HEK293 (cell line): ENCODE data around the gene GANAB.

Experiments
- CTCF ChIA-PET: fragments of 350-600 bp; formaldehyde crosslinking; extraction: SDS; loops from one replicate; lab custom pipeline; 2021; ENCODE audit warnings: antibody characterized with exemption; lab: Yijun Ruan, JAX
- POLR2A ChIA-PET: fragments of 300-600 bp; formaldehyde crosslinking; extraction: SDS; loops from one replicate; lab custom pipeline; 2020; ENCODE audit warnings: antibody characterized with exemption, inconsistent platforms; lab: Yijun Ruan, JAX
- H3K27ac ChIP-seq: fragments of 200-500 bp; sonication (Bioruptor generic); 2 replicates; pipeline ENCODE4 v1.5.1; 2014; ENCODE audit warnings: low read depth, low read length, control low read depth, inconsistent platforms; ENCODE audit errors: extremely low read depth
- H3K36me3 ChIP-seq, 2 experiments: fragments of 200-500 bp in 1 of 2; sonication (Bioruptor generic) in 1 of 2; 1 replicate in 1 of 2; 2 replicates in 1 of 2; pipeline ENCODE4 v1.5.1; 2014 to 2017; ENCODE audit warnings: inconsistent platforms in 2 of 2, low read length in 2 of 2; ENCODE audit not compliant: control insufficient read depth in 2 of 2, insufficient read depth in 1 of 2
- H3K4me1 ChIP-seq: fragments of 200-500 bp; sonication (Bioruptor generic); 2 replicates; pipeline ENCODE4 v1.5.1; 2014; ENCODE audit warnings: mild to moderate bottlenecking, low read length, inconsistent platforms; ENCODE audit not compliant: control insufficient read depth, insufficient read depth
- H3K4me3 ChIP-seq: 2 replicates; pipeline ENCODE4 v1.5.1; 2011; ENCODE audit warnings: low read depth, mild to moderate bottlenecking, control low read depth, low read length, moderate library complexity
- H3K9me3 ChIP-seq: fragments of 200-500 bp; sonication (Bioruptor generic); 2 replicates; pipeline ENCODE4 v1.5.1; 2014; ENCODE audit warnings: low read depth, low read length, inconsistent platforms; ENCODE audit not compliant: control insufficient read depth, insufficient read depth
- GLIS2 ChIP-seq: fragments of 450-650 bp; formaldehyde crosslinking; IDR thresholded peaks from 2 replicates; pipeline ENCODE4 v1.5.1; 2016; ENCODE audit warnings: missing biosample characterization, missing genetic modification characterization
- MYNN ChIP-seq: fragments of 450-650 bp; formaldehyde crosslinking; IDR thresholded peaks from 2 replicates; pipeline ENCODE4 v1.5.1; 2016; ENCODE audit warnings: missing biosample characterization, missing genetic modification characterization, borderline replicate concordance
- RBAK ChIP-seq: fragments of 450-650 bp; formaldehyde crosslinking; IDR thresholded peaks from 2 replicates; pipeline ENCODE4 v1.5.1; 2016; ENCODE audit warnings: missing biosample characterization, missing genetic modification characterization
- SP3 ChIP-seq: fragments of 450-650 bp; formaldehyde crosslinking; IDR thresholded peaks from 2 replicates; pipeline ENCODE4 v1.5.1; 2016; ENCODE audit warnings: missing biosample characterization, missing genetic modification characterization
- ZFHX2 ChIP-seq: fragments of 450-650 bp; formaldehyde crosslinking; conservative IDR thresholded peaks from 2 replicates; pipeline ENCODE4 v1.5.1; 2016; ENCODE audit warnings: missing biosample characterization, missing genetic modification characterization
- ZNF266 ChIP-seq: fragments of 450-650 bp; formaldehyde crosslinking; IDR thresholded peaks from 2 replicates; pipeline ENCODE4 v1.5.1; 2016; ENCODE audit warnings: missing biosample characterization, missing genetic modification characterization, low read depth
- ZNF311 ChIP-seq: fragments of 450-650 bp; formaldehyde crosslinking; IDR thresholded peaks from 2 replicates; pipeline ENCODE4 v1.5.1; 2017; ENCODE audit warnings: missing biosample characterization, missing genetic modification characterization, borderline replicate concordance
- ZNF423 ChIP-seq: fragments of 450-650 bp; formaldehyde crosslinking; IDR thresholded peaks from 2 replicates; pipeline ENCODE4 v1.5.1; 2016; ENCODE audit warnings: missing biosample characterization, missing genetic modification characterization
- ZNF596 ChIP-seq: fragments of 450-650 bp; IDR thresholded peaks from 2 replicates; pipeline ENCODE4 v1.5.0; 2018; ENCODE audit warnings: missing biosample characterization, mild to moderate bottlenecking, missing genetic modification characterization, moderate library complexity
- ZNF626 ChIP-seq: fragments of 450-650 bp; sonication (Bioruptor Pico); formaldehyde crosslinking; IDR thresholded peaks from 2 replicates; pipeline ENCODE4 v1.5.1; 2018; ENCODE audit warnings: missing biosample characterization, missing genetic modification characterization, inconsistent platforms
- ZSCAN16 ChIP-seq: fragments of 450-650 bp; formaldehyde crosslinking; IDR thresholded peaks from 2 replicates; pipeline ENCODE4 v1.5.1; 2016; ENCODE audit warnings: missing biosample characterization, missing genetic modification characterization
- TF ChIP-seq, protein P1 (sequence below): fragments of 450-650 bp; formaldehyde crosslinking; IDR thresholded peaks from 2 replicates; pipeline ENCODE4 v1.5.1; 2017; ENCODE audit warnings: missing biosample characterization, missing genetic modification characterization
- TF ChIP-seq, protein P2 (sequence below): fragments of 450-650 bp; formaldehyde crosslinking; IDR thresholded peaks from 2 replicates; pipeline ENCODE4 v1.5.1; 2016; ENCODE audit warnings: missing biosample characterization, missing genetic modification characterization
- TF ChIP-seq, protein P3 (sequence below): fragments of 450-650 bp; formaldehyde crosslinking; IDR thresholded peaks from 2 replicates; pipeline ENCODE4 v1.5.1; 2016; ENCODE audit warnings: missing biosample characterization, missing genetic modification characterization
- TF ChIP-seq, protein P4 (sequence below): fragments of 450-650 bp; formaldehyde crosslinking; IDR thresholded peaks from 2 replicates; pipeline ENCODE4 v1.5.1; 2016; ENCODE audit warnings: missing biosample characterization, missing genetic modification characterization
- TF ChIP-seq, protein P5 (sequence below): fragments of 450-650 bp; formaldehyde crosslinking; IDR thresholded peaks from 2 replicates; pipeline ENCODE4; 2016; ENCODE audit warnings: missing biosample characterization, missing genetic modification characterization
- TF ChIP-seq, protein P6 (sequence below): fragments of 450-650 bp; formaldehyde crosslinking; IDR thresholded peaks from 2 replicates; pipeline ENCODE4 v1.5.1; 2017; ENCODE audit warnings: missing biosample characterization, missing genetic modification characterization
- TF ChIP-seq, protein P7 (sequence below): fragments of 450-650 bp; formaldehyde crosslinking; IDR thresholded peaks from 2 replicates; pipeline ENCODE4 v1.5.1; 2016; ENCODE audit warnings: missing biosample characterization, missing genetic modification characterization

GANAB gene

DNA sequence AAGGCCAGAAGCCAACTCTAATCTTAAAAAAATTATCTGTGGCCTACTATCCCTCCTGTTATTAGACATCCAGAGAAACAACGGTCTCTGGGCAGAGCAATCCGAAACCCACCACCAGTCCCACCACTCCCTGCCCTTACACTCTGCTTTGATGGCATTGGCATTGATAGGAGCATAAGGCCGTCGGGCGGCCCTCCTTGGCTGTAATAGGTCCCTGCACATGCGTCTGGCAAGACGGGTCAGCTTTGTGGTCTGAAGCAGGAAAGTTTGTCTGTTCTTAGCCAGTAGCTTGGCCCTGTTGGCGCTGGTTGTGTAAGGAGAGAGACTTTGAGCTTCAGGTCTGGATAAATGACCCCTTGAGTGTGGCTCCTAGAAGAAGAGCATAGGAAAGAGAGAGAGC, 51.3 kb downstream of the GANAB start:
- ChIA-PET CTCF (interaction anchor here (1.4 to 2.7 kb wide), 2 partner anchors 17 to 20 kb away, joined by 5 to 15 read pairs; partner anchors contain the start of gene EML3), POLR2A (interaction anchor here (1.1 to 6.0 kb wide), 2 partner anchors 21 to 26 kb away, joined by 3 to 109 read pairs; partner anchors contain the start of genes B3GAT3 and EEF1G)
- Histone ChIP-seq H3K36me3 (peaks cover 17 to 72% of the 10 kb centered on the region in 2 experiments; a peak in 2 of 3 replicates), H3K27ac (no peak overlapping the region), H3K9me3 (no peaks in the 10 kb centered on the region), H3K4me1 (no peaks in the 10 kb centered on the region), H3K4me3 (no peak overlapping the region)
- TF ChIP-seq ZNF596 (tag by site-specific recombination) = no peak
- TF ChIP-seq ZNF311 (tag by site-specific recombination) = no peak
- no peak for TF ChIP-seq ZSCAN16 (tag by site-specific recombination)
- no peak for TF ChIP-seq RBAK (tag by site-specific recombination)
- no peak for TF ChIP-seq ZFHX2
- TF ChIP-seq, protein P1, sequence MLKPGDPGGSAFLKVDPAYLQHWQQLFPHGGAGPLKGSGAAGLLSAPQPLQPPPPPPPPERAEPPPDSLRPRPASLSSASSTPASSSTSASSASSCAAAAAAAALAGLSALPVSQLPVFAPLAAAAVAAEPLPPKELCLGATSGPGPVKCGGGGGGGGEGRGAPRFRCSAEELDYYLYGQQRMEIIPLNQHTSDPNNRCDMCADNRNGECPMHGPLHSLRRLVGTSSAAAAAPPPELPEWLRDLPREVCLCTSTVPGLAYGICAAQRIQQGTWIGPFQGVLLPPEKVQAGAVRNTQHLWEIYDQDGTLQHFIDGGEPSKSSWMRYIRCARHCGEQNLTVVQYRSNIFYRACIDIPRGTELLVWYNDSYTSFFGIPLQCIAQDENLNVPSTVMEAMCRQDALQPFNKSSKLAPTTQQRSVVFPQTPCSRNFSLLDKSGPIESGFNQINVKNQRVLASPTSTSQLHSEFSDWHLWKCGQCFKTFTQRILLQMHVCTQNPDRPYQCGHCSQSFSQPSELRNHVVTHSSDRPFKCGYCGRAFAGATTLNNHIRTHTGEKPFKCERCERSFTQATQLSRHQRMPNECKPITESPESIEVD (tag by site-specific recombination) = no peak
- TF ChIP-seq, protein P2, sequence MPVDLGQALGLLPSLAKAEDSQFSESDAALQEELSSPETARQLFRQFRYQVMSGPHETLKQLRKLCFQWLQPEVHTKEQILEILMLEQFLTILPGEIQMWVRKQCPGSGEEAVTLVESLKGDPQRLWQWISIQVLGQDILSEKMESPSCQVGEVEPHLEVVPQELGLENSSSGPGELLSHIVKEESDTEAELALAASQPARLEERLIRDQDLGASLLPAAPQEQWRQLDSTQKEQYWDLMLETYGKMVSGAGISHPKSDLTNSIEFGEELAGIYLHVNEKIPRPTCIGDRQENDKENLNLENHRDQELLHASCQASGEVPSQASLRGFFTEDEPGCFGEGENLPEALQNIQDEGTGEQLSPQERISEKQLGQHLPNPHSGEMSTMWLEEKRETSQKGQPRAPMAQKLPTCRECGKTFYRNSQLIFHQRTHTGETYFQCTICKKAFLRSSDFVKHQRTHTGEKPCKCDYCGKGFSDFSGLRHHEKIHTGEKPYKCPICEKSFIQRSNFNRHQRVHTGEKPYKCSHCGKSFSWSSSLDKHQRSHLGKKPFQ = no peak
- TF ChIP-seq ZNF626 = no peak
- TF ChIP-seq, protein P3, sequence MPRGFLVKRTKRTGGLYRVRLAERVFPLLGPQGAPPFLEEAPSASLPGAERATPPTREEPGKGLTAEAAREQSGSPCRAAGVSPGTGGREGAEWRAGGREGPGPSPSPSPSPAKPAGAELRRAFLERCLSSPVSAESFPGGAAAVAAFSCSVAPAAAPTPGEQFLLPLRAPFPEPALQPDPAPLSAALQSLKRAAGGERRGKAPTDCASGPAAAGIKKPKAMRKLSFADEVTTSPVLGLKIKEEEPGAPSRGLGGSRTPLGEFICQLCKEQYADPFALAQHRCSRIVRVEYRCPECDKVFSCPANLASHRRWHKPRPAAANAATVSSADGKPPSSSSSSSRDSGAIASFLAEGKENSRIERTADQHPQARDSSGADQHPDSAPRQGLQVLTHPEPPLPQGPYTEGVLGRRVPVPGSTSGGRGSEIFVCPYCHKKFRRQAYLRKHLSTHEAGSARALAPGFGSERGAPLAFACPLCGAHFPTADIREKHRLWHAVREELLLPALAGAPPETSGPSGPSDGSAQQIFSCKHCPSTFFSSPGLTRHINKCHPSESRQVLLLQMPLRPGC (tag by site-specific recombination) = no peak
- no peak for TF ChIP-seq ZNF266
- TF ChIP-seq ZNF423 = no peak
- TF ChIP-seq GLIS2 (tag by site-specific recombination) = no peak
- TF ChIP-seq, protein P4, sequence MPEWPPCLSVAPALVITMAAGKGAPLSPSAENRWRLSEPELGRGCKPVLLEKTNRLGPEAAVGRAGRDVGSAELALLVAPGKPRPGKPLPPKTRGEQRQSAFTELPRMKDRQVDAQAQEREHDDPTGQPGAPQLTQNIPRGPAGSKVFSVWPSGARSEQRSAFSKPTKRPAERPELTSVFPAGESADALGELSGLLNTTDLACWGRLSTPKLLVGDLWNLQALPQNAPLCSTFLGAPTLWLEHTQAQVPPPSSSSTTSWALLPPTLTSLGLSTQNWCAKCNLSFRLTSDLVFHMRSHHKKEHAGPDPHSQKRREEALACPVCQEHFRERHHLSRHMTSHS (tag by site-specific recombination) = no peak
- TF ChIP-seq, protein P5, sequence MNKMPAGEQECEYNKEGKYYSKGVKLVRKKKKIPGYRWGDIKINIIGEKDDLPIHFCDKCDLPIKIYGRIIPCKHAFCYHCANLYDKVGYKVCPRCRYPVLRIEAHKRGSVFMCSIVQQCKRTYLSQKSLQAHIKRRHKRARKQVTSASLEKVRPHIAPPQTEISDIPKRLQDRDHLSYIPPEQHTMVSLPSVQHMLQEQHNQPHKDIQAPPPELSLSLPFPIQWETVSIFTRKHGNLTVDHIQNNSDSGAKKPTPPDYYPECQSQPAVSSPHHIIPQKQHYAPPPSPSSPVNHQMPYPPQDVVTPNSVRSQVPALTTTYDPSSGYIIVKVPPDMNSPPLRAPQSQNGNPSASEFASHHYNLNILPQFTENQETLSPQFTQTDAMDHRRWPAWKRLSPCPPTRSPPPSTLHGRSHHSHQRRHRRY (tag by site-specific recombination) = no peak
- no peak for TF ChIP-seq SP3
- TF ChIP-seq, protein P6, sequence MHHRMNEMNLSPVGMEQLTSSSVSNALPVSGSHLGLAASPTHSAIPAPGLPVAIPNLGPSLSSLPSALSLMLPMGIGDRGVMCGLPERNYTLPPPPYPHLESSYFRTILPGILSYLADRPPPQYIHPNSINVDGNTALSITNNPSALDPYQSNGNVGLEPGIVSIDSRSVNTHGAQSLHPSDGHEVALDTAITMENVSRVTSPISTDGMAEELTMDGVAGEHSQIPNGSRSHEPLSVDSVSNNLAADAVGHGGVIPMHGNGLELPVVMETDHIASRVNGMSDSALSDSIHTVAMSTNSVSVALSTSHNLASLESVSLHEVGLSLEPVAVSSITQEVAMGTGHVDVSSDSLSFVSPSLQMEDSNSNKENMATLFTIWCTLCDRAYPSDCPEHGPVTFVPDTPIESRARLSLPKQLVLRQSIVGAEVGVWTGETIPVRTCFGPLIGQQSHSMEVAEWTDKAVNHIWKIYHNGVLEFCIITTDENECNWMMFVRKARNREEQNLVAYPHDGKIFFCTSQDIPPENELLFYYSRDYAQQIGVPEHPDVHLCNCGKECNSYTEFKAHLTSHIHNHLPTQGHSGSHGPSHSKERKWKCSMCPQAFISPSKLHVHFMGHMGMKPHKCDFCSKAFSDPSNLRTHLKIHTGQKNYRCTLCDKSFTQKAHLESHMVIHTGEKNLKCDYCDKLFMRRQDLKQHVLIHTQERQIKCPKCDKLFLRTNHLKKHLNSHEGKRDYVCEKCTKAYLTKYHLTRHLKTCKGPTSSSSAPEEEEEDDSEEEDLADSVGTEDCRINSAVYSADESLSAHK = no peak
- no peak for TF ChIP-seq MYNN (tag by site-specific recombination)
- TF ChIP-seq, protein P7, sequence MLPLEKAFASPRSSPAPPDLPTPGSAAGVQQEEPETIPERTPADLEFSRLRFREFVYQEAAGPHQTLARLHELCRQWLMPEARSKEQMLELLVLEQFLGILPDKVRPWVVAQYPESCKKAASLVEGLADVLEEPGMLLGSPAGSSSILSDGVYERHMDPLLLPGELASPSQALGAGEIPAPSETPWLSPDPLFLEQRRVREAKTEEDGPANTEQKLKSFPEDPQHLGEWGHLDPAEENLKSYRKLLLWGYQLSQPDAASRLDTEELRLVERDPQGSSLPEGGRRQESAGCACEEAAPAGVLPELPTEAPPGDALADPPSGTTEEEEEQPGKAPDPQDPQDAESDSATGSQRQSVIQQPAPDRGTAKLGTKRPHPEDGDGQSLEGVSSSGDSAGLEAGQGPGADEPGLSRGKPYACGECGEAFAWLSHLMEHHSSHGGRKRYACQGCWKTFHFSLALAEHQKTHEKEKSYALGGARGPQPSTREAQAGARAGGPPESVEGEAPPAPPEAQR = no peak
